HFFc6 (cell line): ENCODE results near the gene GLMP. TPM values are rescaled to one million over a fixed set of nuclear protein-coding genes. Genes with fewer than 3 reads are reported as not detected.
A peak's percentile ranks its signal among the peaks of the same experiment; 100 is the strongest.

Source experiments
- DNase-seq: peaks from one replicate; pipeline ENCODE4 v3.0.0-alpha.2; 2018
- H3K27ac Mint-ChIP-seq: 2 replicates; pipeline ENCODE4 v1.8.0; 2020; ENCODE audit warnings: mild to moderate bottlenecking, mixed read lengths
- H3K27me3 Mint-ChIP-seq: 2 replicates; pipeline ENCODE4 v1.8.0; 2021; ENCODE audit warnings: mild to moderate bottlenecking, moderate library complexity, mixed read lengths; ENCODE audit not compliant: insufficient read depth
- H3K36me3 Mint-ChIP-seq: 2 replicates; pipeline ENCODE4 v1.8.0; 2021; ENCODE audit warnings: low read depth, mixed read lengths
- H3K4me1 Mint-ChIP-seq: 2 replicates; pipeline ENCODE4 v1.8.0; 2020; ENCODE audit warnings: low read depth, mixed read lengths
- H3K4me3 Mint-ChIP-seq: 2 replicates; pipeline ENCODE4 v1.8.0; 2020; ENCODE audit warnings: mild to moderate bottlenecking, moderate library complexity, mixed read lengths
- H3K9me3 Mint-ChIP-seq: 2 replicates; pipeline ENCODE4 v1.8.0; 2020; ENCODE audit warnings: mild to moderate bottlenecking, mixed read lengths
- total RNA-seq, 6 experiments: library from RNA; stranded (reverse); fragmentation: NEBNext Ultra II Directional; extraction: Animal tissue kit (Norgen Biotek cat#: 25700); gene quantifications; 2 replicates in 1 of 6; 3 replicates in 5 of 6; pipeline ENCODE4 v1.2.3, GENCODE V29; 2021
- TF ChIP-seq, protein P1 (sequence below): fragments of 200-600 bp; sonication (generic); IDR thresholded peaks from 2 replicates; pipeline ENCODE4 v1.5.0; 2021; ENCODE audit warnings: antibody characterized with exemption, mild to moderate bottlenecking

GLMP gene
- total RNA-seq, 6 experiments from 2014 or later: 50.8 to 91.8 (median 87.4) TPM

GRCh38 chr1:156282479-156283222 is 12.8 kb downstream of the GLMP start, which contains the start of gene SMG5:
TSS of gene SMG5 (minus strand) at chr1:156282825. CDS start at chr1:156282680, 145 bp downstream.
- Mint-ChIP-seq H3K4me1 (peaks cover 40% of the 10 kb centered on the region), H3K4me3 (peak within 1 kb of the TSS; percentile 90), H3K9me3 (no peaks in the 10 kb centered on the region), H3K27ac (peak within 1 kb of the TSS; percentile 75), H3K27me3 (peaks cover 6% of the 10 kb centered on the region), H3K36me3 (peaks cover 11% of the 10 kb centered on the region)
- peak; percentile 99 for DNase-seq
- TF ChIP-seq, protein P1, sequence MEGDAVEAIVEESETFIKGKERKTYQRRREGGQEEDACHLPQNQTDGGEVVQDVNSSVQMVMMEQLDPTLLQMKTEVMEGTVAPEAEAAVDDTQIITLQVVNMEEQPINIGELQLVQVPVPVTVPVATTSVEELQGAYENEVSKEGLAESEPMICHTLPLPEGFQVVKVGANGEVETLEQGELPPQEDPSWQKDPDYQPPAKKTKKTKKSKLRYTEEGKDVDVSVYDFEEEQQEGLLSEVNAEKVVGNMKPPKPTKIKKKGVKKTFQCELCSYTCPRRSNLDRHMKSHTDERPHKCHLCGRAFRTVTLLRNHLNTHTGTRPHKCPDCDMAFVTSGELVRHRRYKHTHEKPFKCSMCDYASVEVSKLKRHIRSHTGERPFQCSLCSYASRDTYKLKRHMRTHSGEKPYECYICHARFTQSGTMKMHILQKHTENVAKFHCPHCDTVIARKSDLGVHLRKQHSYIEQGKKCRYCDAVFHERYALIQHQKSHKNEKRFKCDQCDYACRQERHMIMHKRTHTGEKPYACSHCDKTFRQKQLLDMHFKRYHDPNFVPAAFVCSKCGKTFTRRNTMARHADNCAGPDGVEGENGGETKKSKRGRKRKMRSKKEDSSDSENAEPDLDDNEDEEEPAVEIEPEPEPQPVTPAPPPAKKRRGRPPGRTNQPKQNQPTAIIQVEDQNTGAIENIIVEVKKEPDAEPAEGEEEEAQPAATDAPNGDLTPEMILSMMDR: no peak

GRCh38 chr1:156281693-156282478 is 13.6 kb downstream of the GLMP start:
- Mint-ChIP-seq H3K27ac (peak overlapping the region; percentile 75), H3K4me3 (peak overlapping the region; percentile 90), H3K27me3 (peaks cover 6% of the 10 kb centered on the region), H3K9me3 (no peaks in the 10 kb centered on the region), H3K36me3 (peaks cover 19% of the 10 kb centered on the region), H3K4me1 (peaks cover 40% of the 10 kb centered on the region)
- TF ChIP-seq, protein P1: no peak
- no peak for DNase-seq

DNA sequence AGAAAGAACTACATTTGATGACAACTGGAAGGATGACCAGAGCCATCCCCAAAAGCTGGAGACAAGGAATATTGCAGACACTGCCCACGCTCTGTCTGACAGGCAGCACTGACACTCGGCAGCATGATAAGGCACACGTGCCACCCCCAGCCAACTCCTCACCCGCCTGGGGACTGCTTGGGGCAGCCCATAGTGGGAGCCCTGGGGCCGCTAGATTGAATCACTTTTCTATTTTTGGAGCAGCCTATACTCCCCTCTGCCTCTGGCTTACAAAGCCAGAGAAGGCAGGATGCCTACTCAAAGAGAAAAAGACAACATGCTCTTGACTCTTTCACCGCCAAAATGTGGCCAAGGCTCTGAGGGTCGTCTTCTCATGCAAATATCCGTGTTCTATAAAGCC is 14.2 kb downstream of the GLMP start:
- Mint-ChIP-seq H3K9me3 (no peaks in the 10 kb centered on the region), H3K27ac (peak overlapping the region; percentile 75), H3K4me3 (peak overlapping the region; percentile 90), H3K36me3 (peaks cover 19% of the 10 kb centered on the region), H3K27me3 (peaks cover 6% of the 10 kb centered on the region), H3K4me1 (peaks cover 40% of the 10 kb centered on the region)
- TF ChIP-seq, protein P1: peak; percentile 30; the same call in 1 of the 2 replicates
- peak; percentile 77 for DNase-seq

DNA sequence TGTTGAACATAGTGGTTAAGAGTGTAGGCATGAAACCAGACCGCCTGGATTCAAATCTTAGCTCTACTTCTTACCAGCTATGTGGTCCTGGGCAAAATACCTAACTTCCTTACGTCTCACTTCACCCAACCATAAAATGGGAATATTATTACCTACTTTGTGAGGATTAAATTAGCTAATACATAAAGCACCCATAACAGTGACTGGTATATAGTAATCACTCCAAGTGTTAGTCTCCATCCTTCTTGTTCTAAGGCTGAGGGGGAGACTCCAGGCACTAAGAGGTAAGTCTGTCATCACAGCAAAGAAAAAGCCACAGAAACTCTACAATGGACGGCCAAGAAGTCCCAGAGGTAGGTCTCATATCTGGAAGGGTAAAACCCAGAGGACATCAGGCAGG is 15.6 kb downstream of the GLMP start:
- H3K9me3 Mint-ChIP-seq: no peaks in the 10 kb centered on the region
- DNase-seq: no peak
- H3K36me3 Mint-ChIP-seq: peaks cover 23% of the 10 kb centered on the region
- H3K27me3 Mint-ChIP-seq: peaks cover 6% of the 10 kb centered on the region
- H3K27ac Mint-ChIP-seq: peak overlapping the region; percentile 54; the same call in 1 of the 2 replicates
- peaks cover 37% of the 10 kb centered on the region for H3K4me1 Mint-ChIP-seq
- TF ChIP-seq, protein P1: no peak
- no peak overlapping the region for H3K4me3 Mint-ChIP-seq

DNA sequence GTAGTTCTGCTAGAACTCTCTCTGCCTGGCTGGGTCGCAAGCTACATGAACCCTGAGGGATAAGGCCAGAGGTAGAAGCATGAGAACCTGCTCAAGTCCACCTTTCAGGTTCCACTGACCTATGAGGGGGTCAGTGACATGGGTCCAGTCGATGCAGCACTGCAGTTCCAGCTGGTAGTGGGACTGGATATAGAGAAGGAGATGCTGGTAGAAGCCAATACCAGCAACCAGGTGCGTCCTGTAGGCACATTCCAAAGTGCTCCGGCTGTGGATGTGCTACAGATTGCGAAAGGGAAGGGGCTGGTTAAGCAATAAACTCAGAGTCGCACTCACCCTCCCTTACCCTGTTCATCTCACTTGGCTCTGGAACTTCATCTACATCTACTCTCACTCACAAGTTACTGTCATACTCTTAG is 18.5 kb downstream of the GLMP start:
- peaks cover 20% of the 10 kb centered on the region for H3K4me1 Mint-ChIP-seq
- H3K36me3 Mint-ChIP-seq: peaks cover 42% of the 10 kb centered on the region
- TF ChIP-seq, protein P1: no peak
- no peak overlapping the region for H3K4me3 Mint-ChIP-seq
- H3K9me3 Mint-ChIP-seq: no peaks in the 10 kb centered on the region
- H3K27ac Mint-ChIP-seq: no peak overlapping the region
- DNase-seq: no peak
- 0 out of 2 replicates have a peak, but pooled peaks cover 1% of the 10 kb centered on the region for H3K27me3 Mint-ChIP-seq
